ENCODE measurements around the gene PRSS2.
A peak's percentile ranks its signal among the peaks of the same experiment; 100 is the strongest.

PRSS2 gene

GRCh38 chr7:142808461-142808801 is 37.7 kb downstream of the PRSS2 start:
- TF ChIP-seq CTCF (conservative IDR thresholded peaks at IDR 0.05; ENCODE audit: control insufficient read depth, insufficient read depth, low read depth, low read length): no peak
- DNase-seq (ENCODE audit: low read depth): no peak
- H3K4me3 ChIP-seq (ENCODE audit: control insufficient read depth, low read depth, low read length): no peak overlapping the region

GRCh38 chr7:142808802-142809583 is 38.2 kb downstream of the PRSS2 start:
- TF ChIP-seq CTCF (conservative IDR thresholded peaks at IDR 0.05; ENCODE audit: control insufficient read depth, insufficient read depth, low read depth, low read length): no peak
- no peak for DNase-seq (ENCODE audit: low read depth)
- no peak overlapping the region for H3K4me3 ChIP-seq (ENCODE audit: control insufficient read depth, low read depth, low read length)

- no peak for DNase-seq (ENCODE audit: low read depth)
- H3K4me3 ChIP-seq (ENCODE audit: control insufficient read depth, low read depth, low read length): no peak overlapping the region
These were observed 38.9 kb downstream of the PRSS2 start for GRCh38 chr7:142809671-142810070.

GRCh38 chr7:142811154-142811737 is 40.5 kb downstream of the PRSS2 start:
- no peak overlapping the region for H3K4me3 ChIP-seq (ENCODE audit: control insufficient read depth, low read depth, low read length)
- peak; percentile 69 for TF ChIP-seq CTCF (conservative IDR thresholded peaks at IDR 0.05; ENCODE audit: control insufficient read depth, insufficient read depth, low read depth, low read length)
- peak; percentile 65 for DNase-seq (ENCODE audit: low read depth)

More at GRCh38 chr7:142809671-142810070, 38.9 kb downstream of the PRSS2 start:
- no peak for TF ChIP-seq CTCF (conservative IDR thresholded peaks at IDR 0.05; ENCODE audit: control insufficient read depth, insufficient read depth, low read depth, low read length)

DNA sequence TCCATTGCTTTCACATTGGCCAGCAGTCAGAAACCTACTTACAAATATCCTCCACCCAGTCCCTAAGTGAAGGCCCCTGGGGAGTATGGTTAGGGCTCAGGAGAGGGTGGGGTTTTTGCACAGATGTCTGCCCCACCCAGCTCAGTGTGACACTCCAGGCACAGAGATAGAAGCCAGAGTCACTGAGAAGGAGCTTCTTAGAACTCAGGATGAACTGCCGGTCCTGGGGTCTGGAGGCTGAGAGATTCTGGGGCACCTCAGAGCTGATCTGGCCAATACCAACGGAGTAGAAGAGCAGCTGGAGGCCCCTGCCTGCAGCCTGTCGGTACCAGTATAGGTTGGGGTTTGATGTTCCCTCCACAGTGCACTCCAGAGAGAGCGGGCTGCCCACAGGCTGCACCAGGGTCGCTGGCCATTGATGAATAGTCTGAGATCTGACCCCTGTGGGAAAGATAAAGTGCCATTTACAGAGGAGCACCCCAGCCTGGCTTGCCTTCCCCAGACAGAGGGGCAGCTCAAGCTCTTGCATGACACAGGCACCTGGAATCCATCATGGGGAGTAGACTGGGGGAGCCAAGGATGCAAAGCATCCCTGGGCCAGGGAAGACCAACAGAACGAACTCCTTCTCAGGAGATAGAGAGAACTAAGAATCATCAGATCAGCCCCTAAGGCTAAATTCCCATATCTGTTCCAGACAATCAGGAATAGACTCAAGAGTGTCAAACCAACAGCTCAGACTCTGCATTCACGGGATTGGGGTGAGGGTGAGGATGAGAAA is 41.9 kb downstream of the PRSS2 start:
- H3K4me3 ChIP-seq (ENCODE audit: control insufficient read depth, low read depth, low read length): no peak overlapping the region
- TF ChIP-seq CTCF (conservative IDR thresholded peaks at IDR 0.05; ENCODE audit: control insufficient read depth, insufficient read depth, low read depth, low read length): no peak
- no peak for DNase-seq (ENCODE audit: low read depth)

- TF ChIP-seq CTCF (conservative IDR thresholded peaks at IDR 0.05; ENCODE audit: control insufficient read depth, insufficient read depth, low read depth, low read length): no peak
- peak; percentile 71 for DNase-seq (ENCODE audit: low read depth)
- no peak overlapping the region for H3K4me3 ChIP-seq (ENCODE audit: control insufficient read depth, low read depth, low read length)
These were observed 42.5 kb downstream of the PRSS2 start for GRCh38 chr7:142813226-142813625.
